HFF-Myc (cell line): Measurements from ENCODE around the gene FILIP1L.
"Not testable (repeated sequence)": the region's sequence is repeated elsewhere in the genome, so short reads cannot be mapped to it uniquely, and the experiment has no call there.

Source experiments
- DNase-seq: peaks from one replicate; pipeline ENCODE4 v3.0.0-alpha.2; 2011; ENCODE audit warnings: low read depth; ENCODE audit errors: extremely low read depth
- H3K4me3 ChIP-seq: replicated peaks from 2 replicates; pipeline ENCODE4 v1.5.1; 2011; ENCODE audit warnings: low read depth, mild to moderate bottlenecking, control low read depth, low read length
- TF ChIP-seq, protein P1 (sequence below): IDR thresholded peaks from 2 replicates; pipeline ENCODE4 v1.5.1; 2012; ENCODE audit warnings: mild to moderate bottlenecking, low read depth, low read length, control low read depth; ENCODE audit errors: missing control alignments

Gene FILIP1L

GRCh38 chr3:100102757-100103156 lies 11.5 kb downstream of the FILIP1L start:
- DNase-seq, result no peak
- no peak overlapping the region for H3K4me3 ChIP-seq
- TF ChIP-seq, protein P1, sequence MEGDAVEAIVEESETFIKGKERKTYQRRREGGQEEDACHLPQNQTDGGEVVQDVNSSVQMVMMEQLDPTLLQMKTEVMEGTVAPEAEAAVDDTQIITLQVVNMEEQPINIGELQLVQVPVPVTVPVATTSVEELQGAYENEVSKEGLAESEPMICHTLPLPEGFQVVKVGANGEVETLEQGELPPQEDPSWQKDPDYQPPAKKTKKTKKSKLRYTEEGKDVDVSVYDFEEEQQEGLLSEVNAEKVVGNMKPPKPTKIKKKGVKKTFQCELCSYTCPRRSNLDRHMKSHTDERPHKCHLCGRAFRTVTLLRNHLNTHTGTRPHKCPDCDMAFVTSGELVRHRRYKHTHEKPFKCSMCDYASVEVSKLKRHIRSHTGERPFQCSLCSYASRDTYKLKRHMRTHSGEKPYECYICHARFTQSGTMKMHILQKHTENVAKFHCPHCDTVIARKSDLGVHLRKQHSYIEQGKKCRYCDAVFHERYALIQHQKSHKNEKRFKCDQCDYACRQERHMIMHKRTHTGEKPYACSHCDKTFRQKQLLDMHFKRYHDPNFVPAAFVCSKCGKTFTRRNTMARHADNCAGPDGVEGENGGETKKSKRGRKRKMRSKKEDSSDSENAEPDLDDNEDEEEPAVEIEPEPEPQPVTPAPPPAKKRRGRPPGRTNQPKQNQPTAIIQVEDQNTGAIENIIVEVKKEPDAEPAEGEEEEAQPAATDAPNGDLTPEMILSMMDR, result no peak

DNA sequence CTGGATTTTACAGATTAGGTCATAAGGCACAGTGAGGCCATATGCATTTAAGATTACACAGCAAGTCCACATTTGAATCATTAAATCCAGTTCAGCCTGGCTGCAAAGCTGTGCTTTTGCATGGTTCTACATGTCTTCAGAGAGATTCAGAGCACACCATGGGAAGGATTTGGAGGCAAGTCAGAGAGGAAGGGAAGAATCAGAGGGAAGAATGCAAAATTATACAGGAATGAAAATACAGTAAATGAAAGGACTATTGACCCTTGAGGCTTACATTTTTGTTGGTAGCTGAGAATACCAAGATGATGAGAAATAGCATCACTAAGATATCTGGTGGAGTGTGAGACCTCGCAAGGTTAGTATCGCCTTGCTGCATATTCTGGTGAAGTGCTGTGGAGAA lies 13.9 kb downstream of the FILIP1L start:
- TF ChIP-seq, protein P1, result no peak
- DNase-seq, result no peak
- H3K4me3 ChIP-seq, result no peak overlapping the region

DNA sequence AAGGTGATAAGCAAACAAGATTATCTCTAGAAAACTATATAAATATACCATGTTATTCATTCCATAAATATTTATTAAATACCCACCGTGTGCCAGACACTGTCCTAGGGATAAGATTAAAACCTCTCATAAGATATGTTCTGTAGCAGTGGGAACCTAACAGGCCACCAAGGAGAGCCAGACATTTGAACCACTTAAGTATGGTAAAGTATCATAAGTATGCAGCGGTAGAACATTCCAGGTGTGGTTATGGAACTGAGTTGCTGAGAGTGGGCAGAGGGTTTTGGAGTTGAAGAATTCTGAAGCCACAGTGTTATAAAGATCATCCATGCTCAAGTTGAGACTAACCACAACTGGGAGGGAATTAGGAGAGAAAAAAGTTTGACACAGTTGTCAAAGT lies 14.7 kb downstream of the FILIP1L start:
- TF ChIP-seq, protein P1, result no peak
- DNase-seq, result no peak

GRCh38 chr3:100098784-100099070 lies 15.6 kb downstream of the FILIP1L start:
- DNase-seq, result no peak
- no peak overlapping the region for H3K4me3 ChIP-seq
- TF ChIP-seq, protein P1, result no peak

More for the DNA sequence above, 14.7 kb downstream of the FILIP1L start:
- no peak overlapping the region for H3K4me3 ChIP-seq

DNA sequence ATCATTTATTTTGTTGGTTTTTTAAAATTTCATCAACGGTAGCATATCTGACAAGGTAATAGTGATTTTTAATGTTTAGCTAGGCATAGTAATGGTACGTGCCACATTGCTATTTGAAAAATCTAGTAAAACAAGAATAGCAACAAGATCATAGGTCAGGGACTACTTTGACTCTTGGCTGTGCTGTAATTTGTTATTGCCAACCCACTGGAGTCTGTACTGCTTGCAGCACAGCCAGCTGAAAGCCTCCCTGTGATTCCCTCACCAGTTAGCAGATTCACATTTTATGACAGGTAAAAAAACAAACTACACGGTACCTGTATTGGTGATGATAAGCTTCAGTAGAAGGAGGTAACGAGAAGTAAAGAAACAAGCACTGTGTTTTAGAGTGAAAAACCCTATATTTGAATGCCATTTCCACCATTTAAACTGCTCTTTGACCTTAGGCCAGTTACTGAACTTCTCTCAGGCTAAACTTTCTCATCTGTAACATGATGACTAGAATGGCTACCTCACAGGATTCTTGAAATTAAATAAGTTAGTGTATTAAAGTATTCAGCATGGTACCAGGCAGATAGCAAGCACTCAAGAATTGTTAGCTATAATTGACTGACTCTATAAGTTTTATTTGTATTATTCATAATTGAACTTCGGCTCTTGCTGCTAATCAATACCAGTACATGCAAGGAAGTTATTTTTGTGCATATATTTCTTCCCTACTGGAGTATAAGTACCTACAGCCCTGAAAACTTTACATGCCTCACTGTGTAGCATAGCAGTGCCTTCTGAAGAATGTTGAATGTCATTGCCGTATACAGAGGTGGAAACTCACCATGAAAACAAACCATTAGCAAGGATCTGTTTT lies 16.1 kb downstream of the FILIP1L start:
- TF ChIP-seq, protein P1, result no peak
- no peak overlapping the region for H3K4me3 ChIP-seq
- no peak for DNase-seq

DNA sequence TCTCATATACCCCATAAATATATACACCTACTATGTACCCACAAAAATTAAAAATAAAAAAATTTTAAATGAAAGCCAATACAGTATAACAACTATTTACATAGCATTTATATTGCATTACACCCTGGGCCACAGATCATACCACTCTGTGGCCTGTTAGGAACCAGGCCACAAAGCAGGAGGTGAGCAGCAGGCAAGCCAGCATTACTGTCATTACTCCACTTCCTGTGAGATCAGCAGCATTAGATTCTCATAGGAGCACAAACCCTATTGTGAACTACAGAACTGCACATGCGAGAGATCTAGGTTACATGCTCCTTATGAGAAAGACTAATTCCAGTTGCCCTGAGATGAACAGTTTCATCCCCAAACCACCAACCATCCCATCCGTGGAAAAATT lies 17.4 kb downstream of the FILIP1L start:
- DNase-seq, result no peak
- TF ChIP-seq, protein P1, result no peak
- H3K4me3 ChIP-seq, result no peak overlapping the region

GRCh38 chr3:100096286-100096685 lies 18.0 kb downstream of the FILIP1L start:
- not testable (repeated sequence) for DNase-seq

More at GRCh38 chr3:100096286-100096685, 18.0 kb downstream of the FILIP1L start:
- not testable (repeated sequence) for H3K4me3 ChIP-seq
